Measurements from ENCODE around the gene TAS2R39.
"Not testable (repeated sequence)": the region's sequence is repeated elsewhere in the genome, so short reads cannot be mapped to it uniquely, and the experiment has no call there.

TAS2R39 gene

GRCh38 chr7:143183024-143183423 is at the start of gene TAS2R39:
TSS of gene TAS2R39 (plus strand) at chr7:143183419. CDS start at chr7:143183419, 0 bp downstream.
- no peak for DNase-seq

- DNase-seq = no peak
These were observed 36.1 kb upstream of the TAS2R39 start for GRCh38 chr7:143147070-143147469.

- no peak for DNase-seq
These were observed 35.2 kb upstream of the TAS2R39 start for GRCh38 chr7:143148050-143148449.

- DNase-seq = no peak
These were observed 34.6 kb upstream of the TAS2R39 start for GRCh38 chr7:143148651-143149050.

- not testable (repeated sequence) for DNase-seq
These were observed 32.5 kb upstream of the TAS2R39 start for GRCh38 chr7:143150696-143151095.

GRCh38 chr7:143158617-143159016 is 24.6 kb upstream of the TAS2R39 start:
- not testable (repeated sequence) for DNase-seq

- no peak for DNase-seq
These were observed 11.5 kb upstream of the TAS2R39 start for GRCh38 chr7:143171697-143172096.

GRCh38 chr7:143172354-143172753 is 10.9 kb upstream of the TAS2R39 start:
- DNase-seq = no peak

GRCh38 chr7:143176128-143176527 is 7.1 kb upstream of the TAS2R39 start:
- DNase-seq = no peak

- no peak for DNase-seq
These were observed 5.7 kb upstream of the TAS2R39 start for GRCh38 chr7:143177374-143178119.

GRCh38 chr7:143180771-143181170 is 2.4 kb upstream of the TAS2R39 start:
- not testable (repeated sequence) for DNase-seq

- DNase-seq = no peak
These were observed 1.9 kb upstream of the TAS2R39 start for GRCh38 chr7:143181349-143181748.

- DNase-seq = no peak
These were observed 2.3 kb downstream of the TAS2R39 start for GRCh38 chr7:143185551-143185950.

- no peak for DNase-seq
These were observed 5.8 kb downstream of the TAS2R39 start for GRCh38 chr7:143188994-143189393.

GRCh38 chr7:143193880-143194279 is 10.7 kb downstream of the TAS2R39 start:
- DNase-seq = no peak

GRCh38 chr7:143199040-143199439 is 15.8 kb downstream of the TAS2R39 start:
- no peak for DNase-seq

- DNase-seq = no peak
These were observed 18.9 kb downstream of the TAS2R39 start for GRCh38 chr7:143202161-143202560.

GRCh38 chr7:143203386-143203785 is 20.2 kb downstream of the TAS2R39 start:
- no peak for DNase-seq

- peak; percentile 28 for DNase-seq
These were observed 22.5 kb downstream of the TAS2R39 start for GRCh38 chr7:143205560-143206293.

GRCh38 chr7:143210541-143210940 is 27.3 kb downstream of the TAS2R39 start:
- DNase-seq = no peak

- not testable (repeated sequence) for DNase-seq
These were observed 30.3 kb downstream of the TAS2R39 start for GRCh38 chr7:143213478-143213877.

GRCh38 chr7:143214789-143215679 is 31.8 kb downstream of the TAS2R39 start:
- DNase-seq = peak; percentile 78

GRCh38 chr7:143216151-143216550 is 32.9 kb downstream of the TAS2R39 start:
- no peak for DNase-seq
